GM12801 (cell line): Measurements from ENCODE around the gene DNAH12.

ENCODE experiments used
- CTCF ChIP-seq: IDR thresholded peaks from one replicate; pipeline ENCODE4 v1.5.1; 2011; ENCODE audit warnings: control low read depth; ENCODE audit not compliant: insufficient read length; ENCODE audit errors: extremely low read depth

The DNAH12 gene

DNA sequence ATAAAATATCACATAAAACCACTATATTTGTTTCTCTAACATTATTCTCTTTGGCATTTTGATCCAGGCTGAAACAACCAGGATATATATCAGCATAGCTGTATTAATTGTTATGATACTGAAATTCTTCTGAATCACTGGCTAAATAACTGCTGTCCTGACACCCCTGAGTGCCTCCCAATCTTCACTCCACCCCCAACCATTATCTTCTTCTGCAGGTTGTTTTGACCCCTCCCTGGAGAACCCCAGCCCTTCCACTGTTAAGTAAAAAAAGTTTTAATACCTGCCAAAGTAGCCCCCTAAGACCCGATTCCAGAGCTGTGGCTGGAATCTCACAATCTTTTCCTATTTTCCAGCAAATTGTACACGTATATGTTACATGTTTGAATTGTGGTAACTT, 124.1 kb downstream of the DNAH12 start:
- no peak for TF ChIP-seq CTCF

GRCh38 chr3:57411715-57412114, 132.4 kb downstream of the DNAH12 start:
- TF ChIP-seq CTCF: no peak

GRCh38 chr3:57409471-57409870, 134.7 kb downstream of the DNAH12 start:
- no peak for TF ChIP-seq CTCF

GRCh38 chr3:57402675-57403074, 141.5 kb downstream of the DNAH12 start:
- no peak for TF ChIP-seq CTCF

- no peak for TF ChIP-seq CTCF
These were observed 146.7 kb downstream of the DNAH12 start for GRCh38 chr3:57397175-57398026.

DNA sequence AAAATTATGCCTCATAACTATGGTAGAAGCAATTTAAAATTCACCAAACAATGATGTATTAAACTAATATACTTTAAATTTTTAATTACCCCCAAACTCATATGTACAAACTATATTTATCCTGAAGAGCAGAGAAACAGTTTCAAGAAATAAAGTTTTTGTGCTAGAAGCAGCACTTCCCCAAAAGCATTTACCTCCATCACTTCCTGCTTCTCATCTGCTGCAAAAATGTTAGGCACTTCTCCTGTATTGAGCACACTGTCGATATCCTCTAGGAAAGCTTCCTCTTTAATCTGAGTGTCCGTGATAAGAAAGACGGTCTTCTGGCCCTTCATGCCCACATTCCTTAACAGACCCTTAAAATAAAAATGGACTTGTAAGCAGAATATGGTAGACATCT, 150.2 kb downstream of the DNAH12 start:
- TF ChIP-seq CTCF: no peak

DNA sequence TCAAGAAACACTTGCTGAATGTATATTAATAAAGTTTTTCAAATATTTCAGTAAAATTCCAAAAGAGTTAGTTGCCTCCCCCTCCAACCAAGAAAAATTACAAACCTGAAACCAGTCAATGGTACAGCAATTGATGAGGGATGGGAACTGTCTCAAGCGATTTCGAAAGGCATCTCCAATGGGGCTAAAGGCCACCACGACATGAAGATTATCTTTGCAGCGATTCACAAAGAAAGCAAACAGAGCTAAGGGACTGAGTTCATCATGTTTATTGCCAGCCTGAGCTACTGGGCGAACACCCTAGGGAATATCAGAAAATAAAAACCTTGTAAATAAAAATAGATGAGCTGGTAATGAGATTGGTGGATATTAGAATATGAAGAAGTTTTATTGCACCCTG, 152.4 kb downstream of the DNAH12 start:
- no peak for TF ChIP-seq CTCF
